NK-92 (cell line): Measurements from ENCODE around the gene TFAP2C.

Experiments
- DNase-seq: peaks from one replicate; lab custom pipeline; 2025; ENCODE audit not compliant: unreplicated experiment; lab: John Stamatoyannopoulos, UW

TFAP2C gene

GRCh38 chr20:56628873-56629463 is at the start of gene TFAP2C:
TFAP2C (plus strand) TSS chr20:56629306; CDS start chr20:56629545, 239 bp downstream.
- no peak for DNase-seq

DNA sequence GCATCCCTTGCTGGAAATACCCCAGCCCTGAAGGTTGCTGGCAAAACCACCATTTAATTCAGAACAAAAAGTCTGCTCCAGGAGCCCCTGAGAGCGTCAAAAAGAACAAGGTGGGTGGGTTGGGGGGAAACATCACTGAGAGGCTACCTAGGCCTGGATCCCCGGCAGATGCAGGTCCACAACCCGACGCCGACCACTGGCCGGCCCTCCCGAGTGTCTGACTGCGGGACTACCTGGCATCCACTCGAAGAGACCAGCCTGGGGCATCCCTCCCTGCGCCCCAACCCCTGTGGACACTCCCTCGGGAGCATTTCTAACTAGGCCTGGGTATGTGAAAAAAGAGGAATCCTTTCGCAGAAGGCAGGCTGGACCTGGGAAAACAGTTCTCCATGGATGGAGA is 48.9 kb upstream of the TFAP2C start:
- DNase-seq = no peak

- no peak for DNase-seq
Observed at GRCh38 chr20:56581701-56582100, 47.4 kb upstream of the TFAP2C start.

DNA sequence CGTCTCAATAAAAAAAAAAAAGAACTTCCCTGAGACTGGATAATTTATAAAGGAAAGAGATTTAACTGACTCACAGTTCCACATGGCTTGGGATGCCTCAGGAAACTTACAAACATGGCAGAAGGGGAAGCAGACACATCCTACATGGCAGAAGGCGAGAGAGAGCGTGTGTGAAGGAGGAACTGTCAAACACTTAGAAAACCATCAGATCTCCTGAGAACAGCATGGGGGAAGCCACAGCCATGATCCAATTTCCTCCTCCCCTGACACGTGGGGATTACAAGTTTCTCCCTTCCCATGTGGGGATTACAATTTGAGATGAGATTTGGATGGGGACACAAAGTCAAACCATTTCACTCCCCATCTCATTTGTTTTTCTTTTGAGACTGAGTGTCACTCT is 46.6 kb upstream of the TFAP2C start:
- no peak for DNase-seq

- no peak for DNase-seq
Observed at GRCh38 chr20:56584916-56585315, 44.2 kb upstream of the TFAP2C start.

DNA sequence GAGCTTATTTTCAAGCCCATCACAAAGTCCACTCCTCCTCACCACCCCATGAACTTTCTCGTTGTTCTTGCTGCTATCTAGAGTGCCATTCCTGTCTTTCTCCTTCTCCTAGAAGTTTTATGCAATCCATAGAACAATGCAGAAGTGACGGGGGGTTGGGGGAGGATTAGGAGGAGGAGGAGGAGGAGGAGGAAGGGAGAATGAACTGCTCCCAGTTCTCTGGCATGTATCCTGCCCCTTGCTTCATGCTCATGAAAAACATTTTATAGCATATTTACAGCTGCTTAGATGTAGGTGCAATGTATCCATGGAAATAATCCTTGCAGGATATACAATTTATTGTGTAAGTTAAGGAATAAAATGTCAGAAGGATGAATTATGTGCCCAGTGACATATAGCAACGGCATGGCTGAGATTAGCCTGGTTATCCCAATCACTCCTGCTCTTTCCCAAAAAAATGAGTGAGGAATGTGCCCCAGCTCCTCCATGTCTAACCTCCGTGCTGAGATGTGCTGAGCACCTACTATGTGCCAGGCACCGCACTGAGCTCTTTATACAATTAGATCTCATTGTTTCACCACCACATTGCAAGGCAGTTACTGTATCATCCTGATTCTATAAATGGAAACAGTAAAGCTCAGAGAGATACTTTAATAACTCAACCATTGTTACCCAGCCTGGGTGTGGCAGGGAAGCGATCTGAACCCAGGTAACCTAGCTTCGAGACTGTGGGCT is 41.6 kb upstream of the TFAP2C start:
- no peak for DNase-seq

DNA sequence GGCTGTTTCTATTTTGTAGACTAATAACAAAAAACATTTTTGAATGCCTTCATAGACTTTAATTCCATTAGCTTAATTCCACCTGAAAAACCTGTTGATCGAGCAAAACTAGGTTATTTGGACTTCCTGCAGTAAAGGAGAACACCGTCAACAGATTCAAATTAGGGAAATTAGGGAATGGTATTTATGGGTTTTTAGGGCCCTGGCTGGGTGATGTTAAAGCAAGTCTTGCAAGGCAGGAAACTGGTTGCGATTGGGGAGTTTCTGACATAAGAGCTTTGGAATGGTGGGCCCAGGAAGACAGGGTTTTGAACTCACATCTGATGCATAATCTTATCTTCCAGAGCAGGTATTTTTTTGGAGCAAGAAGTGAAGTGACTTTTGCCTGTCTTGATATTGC is 40.1 kb upstream of the TFAP2C start:
- DNase-seq = no peak

DNA sequence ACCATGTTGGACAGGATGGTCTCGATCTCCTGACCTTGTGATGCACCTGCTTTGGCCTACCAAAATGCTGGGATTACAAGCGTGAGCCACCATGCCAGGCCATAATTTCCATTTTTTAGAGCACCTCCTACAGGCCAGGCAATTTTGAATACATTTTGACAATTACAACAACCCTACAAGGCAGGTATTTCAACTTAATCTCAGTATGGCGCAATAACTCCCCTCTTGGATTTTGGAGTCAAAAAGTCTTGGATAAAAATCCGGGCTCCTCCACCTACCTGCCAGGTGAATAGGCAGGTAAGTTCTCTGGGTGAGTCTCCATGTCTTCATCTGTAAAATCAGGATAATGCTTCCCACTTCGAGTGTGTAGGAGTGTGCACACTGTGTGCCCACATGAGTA is 39.5 kb upstream of the TFAP2C start:
- no peak for DNase-seq

DNA sequence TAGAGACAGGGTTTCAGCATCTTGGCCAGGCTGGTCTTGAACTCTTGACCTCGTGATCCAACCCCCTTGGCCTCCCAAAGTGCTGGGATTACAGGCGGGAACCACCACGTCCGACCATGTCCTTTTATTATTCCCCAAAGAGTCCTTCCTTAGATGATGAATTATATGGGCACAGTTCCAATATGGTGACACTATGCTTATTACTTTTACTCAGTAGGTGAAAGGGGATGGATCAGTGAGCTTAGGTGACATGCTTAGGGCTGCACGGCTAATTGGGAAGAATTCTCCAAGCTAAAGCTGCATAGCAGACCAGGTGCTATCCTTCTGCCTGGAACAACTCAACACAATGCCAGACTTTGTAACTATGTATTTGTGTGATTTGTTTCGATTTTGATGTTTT is 38.2 kb upstream of the TFAP2C start:
- DNase-seq = no peak

GRCh38 chr20:56592211-56592610 is 36.9 kb upstream of the TFAP2C start:
- DNase-seq = no peak

- DNase-seq = no peak
Observed at GRCh38 chr20:56592817-56593216, 36.3 kb upstream of the TFAP2C start.

- no peak for DNase-seq
Observed at GRCh38 chr20:56595746-56596475, 33.2 kb upstream of the TFAP2C start.

GRCh38 chr20:56601166-56601565 is 27.9 kb upstream of the TFAP2C start:
- DNase-seq = no peak

GRCh38 chr20:56604673-56605072 is 24.4 kb upstream of the TFAP2C start:
- DNase-seq = no peak

DNA sequence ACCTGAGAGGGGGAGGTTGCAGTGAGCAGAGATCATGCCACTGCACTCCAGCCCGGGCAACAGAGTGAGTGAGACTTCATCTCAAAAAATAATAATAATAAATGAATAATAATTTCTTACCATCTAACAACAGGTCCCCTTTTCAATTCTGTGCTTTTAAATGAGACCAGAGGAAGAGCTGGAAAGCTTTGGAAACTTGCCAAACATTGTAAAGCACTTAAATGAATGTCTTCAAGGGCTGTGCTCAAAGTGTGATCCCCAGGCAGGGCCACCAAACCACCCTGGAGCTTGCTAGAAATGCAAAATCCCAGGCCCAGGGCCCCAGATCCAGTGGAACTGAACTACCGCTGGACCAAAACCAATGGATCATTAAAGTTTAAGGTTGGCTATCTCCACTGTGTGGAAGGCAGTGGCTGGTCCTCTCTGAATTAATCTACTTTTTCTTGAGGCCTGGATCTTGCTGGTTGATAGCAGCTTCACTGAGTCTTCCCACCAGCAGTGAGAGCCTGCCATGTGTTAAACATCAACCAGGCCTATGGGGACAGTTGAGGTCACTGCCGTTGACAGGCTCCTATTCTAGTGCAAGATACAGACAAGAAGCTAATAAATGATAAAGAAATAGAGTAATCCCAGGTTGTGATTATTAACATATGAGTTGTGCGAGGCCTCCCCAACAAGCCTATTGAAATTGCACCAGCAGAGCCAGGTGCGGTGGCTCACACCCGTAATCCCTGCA is 23.7 kb upstream of the TFAP2C start:
- no peak for DNase-seq

DNA sequence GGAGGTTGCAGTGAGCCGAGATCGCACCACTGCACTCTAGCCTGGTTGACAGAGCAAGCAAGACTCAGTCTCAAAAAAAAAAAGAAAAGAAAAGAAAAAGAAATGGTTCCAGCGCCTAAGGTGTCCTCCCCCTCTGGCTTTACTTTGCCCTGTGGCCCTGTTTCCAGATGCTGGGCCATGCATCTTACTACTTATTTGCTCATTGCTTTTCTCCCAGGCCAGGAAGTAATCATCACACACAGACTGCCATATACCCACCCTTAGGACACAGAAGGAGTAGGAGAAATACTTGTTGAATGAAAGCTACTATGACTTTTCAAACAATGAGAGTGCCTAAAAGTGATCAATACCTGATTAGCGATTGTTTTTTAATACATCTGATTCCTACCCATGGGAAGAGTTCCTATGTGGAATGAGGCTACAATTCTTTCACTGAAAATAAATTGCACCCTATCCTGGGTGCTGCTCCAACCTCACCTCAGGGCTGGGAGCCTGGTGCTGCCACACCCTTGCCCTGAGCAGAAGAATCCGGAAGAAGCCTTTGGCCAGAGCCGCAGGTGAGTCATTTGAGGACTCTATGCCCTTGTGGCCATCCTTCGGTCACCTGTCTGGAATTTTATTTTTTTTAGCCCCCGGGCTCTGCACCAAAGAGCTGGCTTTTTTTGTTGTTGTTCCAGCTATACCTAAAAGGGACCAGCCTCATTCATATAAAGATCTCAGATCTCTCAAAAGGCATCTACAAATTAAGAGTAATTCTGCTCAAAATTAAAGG is 22.7 kb upstream of the TFAP2C start:
- DNase-seq = no peak

DNA sequence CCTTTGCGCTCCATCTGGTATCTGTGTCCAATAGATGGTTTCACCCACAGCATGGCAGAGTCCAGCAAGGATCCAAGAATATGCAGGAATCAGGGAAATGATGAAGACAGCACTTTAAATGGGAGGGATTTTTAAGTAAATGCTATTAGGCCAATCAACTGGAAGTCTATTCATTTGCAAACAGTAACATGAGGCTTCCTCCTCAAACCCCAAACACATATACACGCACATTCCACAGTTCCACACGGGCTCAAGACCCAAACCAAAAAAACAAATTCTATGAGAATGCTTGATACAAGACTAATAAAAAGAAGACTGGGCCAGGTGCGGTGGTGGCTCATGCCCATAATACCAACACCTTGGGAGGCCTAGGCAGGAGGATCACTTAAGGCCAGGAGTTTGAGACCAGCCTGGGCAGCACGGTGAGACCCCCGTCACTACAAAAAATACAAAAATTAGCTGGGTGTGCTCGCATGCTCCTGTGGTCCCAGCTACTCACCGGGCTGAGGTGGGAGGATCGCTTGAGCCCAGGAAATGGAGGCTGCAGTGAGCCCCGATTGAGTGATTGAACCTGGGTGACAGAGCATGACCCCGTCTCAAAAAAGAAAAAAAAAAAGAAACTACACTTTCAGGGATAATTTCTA is 21.9 kb upstream of the TFAP2C start:
- DNase-seq = no peak

DNA sequence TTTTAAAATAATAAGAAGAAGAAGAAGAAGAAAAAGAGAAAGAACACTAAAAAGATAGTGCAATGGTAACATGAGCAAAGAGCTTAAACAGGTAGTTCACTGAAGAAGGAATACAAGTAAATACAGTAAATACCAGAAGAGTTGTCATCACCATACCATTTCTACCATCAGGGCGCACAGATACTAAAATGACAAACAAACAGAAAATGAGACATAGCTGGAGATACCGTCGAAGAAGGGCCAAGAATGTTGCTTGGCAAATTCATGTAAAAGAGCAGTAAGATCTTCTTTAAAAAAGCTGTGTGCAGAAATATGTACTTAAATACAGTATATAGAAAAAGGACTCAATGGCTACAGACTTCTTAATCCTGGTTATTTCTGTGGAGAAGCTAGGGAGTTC is 20.7 kb upstream of the TFAP2C start:
- no peak for DNase-seq

- no peak for DNase-seq
Observed at GRCh38 chr20:56609321-56609720, 19.8 kb upstream of the TFAP2C start.

- no peak for DNase-seq
Observed at GRCh38 chr20:56610098-56610497, 19.0 kb upstream of the TFAP2C start.
